Gastroesophageal sphincter (tissue), 4 donors: ENCODE data around the gene ATP5MG. TPM values are rescaled to one million over a fixed set of nuclear protein-coding genes. Genes with fewer than 3 reads are reported as not detected.

Experiments
- ATAC-seq: fragments of 150-250 bp; one replicate; pipeline ENCODE4 v1.9.1; 2016; ENCODE audit warnings: mild to moderate bottlenecking, moderate library complexity
- H3K27ac ChIP-seq, 4 donors: fragments of 200-600 bp; sonication (generic) in 3 of 4; 1 replicate in 3 of 4; 2 replicates in 1 of 4; pipeline ENCODE4 v1.5.1; 2016 to 2019
- H3K27me3 ChIP-seq: fragments of 200-600 bp; sonication (generic); one replicate; pipeline ENCODE4 v1.5.1; 2019
- H3K36me3 ChIP-seq, 2 donors: fragments of 200-600 bp; sonication (generic); one replicate each; pipeline ENCODE4 v1.5.1; 2019; ENCODE audit warnings: control low read depth in 1 of 2
- H3K4me1 ChIP-seq, 3 donors: fragments of 200-600 bp; sonication (generic); 1 replicate in 2 of 3; 2 replicates in 1 of 3; pipeline ENCODE4 v1.5.1; 2016 to 2019; ENCODE audit warnings: control low read depth in 2 of 3
- H3K4me3 ChIP-seq, 2 donors: fragments of 200-600 bp; sonication (generic); one replicate each; pipeline ENCODE4 v1.5.1; 2019; ENCODE audit warnings: mild to moderate bottlenecking in 1 of 2, moderate library complexity in 1 of 2
- H3K9me3 ChIP-seq, 3 donors: fragments of 200-600 bp; sonication (generic); one replicate each; pipeline ENCODE4 v1.5.1; 2017 to 2019; ENCODE audit warnings: control low read depth in 2 of 3
- EP300 ChIP-seq: sonication (generic); formaldehyde crosslinking; IDR thresholded peaks from one replicate; pipeline ENCODE4 v1.6.1; 2017; ENCODE audit warnings: antibody characterized with exemption, mild to moderate bottlenecking
- POLR2A ChIP-seq, 2 donors: fragments of 450-650 bp; IDR thresholded peaks; one replicate each; pipeline ENCODE4 v1.6.1; 2017; ENCODE audit warnings: antibody characterized with exemption in 2 of 2, mild to moderate bottlenecking in 2 of 2, moderate library complexity in 1 of 2
- POLR2AphosphoS5 ChIP-seq: sonication (generic); formaldehyde crosslinking; IDR thresholded peaks from one replicate; pipeline ENCODE4 v1.6.1; 2017; ENCODE audit warnings: antibody characterized with exemption
- WGBS, 2 donors: methylation state at CpG; one replicate each; pipeline ENCODE4 v1.1.5; 2018; ENCODE audit warnings: low coverage in 1 of 2; 5-methylcytosine and 5-hydroxymethylcytosine counted together
- total RNA-seq, 4 donors: library from RNA; depleted of rRNA; stranded (reverse); fragments of >200 nt; gene quantifications; one replicate each; pipeline ENCODE4 v1.1.0, GENCODE V29; 2016
- TF ChIP-seq, protein P1 (sequence below), 4 experiments: fragments of 200-600 bp in 2 of 4; fragments of 450-650 bp in 2 of 4; sonication (generic) in 1 of 4; IDR thresholded peaks; one replicate each; pipeline ENCODE4 v1.5.1; 2017 to 2019; ENCODE audit warnings: antibody characterized with exemption in 4 of 4, mild to moderate bottlenecking in 2 of 4, moderate library complexity in 2 of 4

The ATP5MG gene
- total RNA-seq, 4 donors from 2014 or later, result 59.8 to 79.4 (median 70.2) TPM

DNA sequence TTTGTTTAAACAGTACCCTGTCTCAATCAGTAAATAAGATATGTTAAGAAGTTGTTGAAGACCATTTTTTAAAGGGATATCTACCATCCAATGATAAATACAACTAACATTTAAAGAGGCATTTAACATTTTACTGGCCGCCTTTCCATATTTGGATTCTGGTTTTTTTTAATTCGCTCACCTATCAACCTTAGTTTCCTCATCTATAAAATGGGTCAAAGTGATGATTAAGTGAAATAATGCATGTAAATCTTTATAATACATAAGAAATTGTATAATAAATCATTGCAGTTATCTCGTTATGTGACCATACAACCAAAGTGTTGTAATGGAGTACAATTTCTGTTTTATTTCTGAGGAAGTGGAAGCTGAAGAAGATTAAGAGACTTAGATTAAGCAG, 17.7 kb upstream of the ATP5MG start:
- Histone ChIP-seq H3K36me3 (peaks cover 26 to 100% of the 10 kb centered on the region in 2 donors), H3K4me3 (no peak overlapping the region), H3K27me3 (no peaks in the 10 kb centered on the region), H3K9me3 (no peaks in the 10 kb centered on the region), H3K27ac (no peak overlapping the region), H3K4me1 (no peaks in the 10 kb centered on the region)
- TF ChIP-seq EP300 (no peak), POLR2AphosphoS5 (no peak), POLR2A (IDR thresholded peaks at IDR 0.05) (no peak)
- TF ChIP-seq, protein P1, sequence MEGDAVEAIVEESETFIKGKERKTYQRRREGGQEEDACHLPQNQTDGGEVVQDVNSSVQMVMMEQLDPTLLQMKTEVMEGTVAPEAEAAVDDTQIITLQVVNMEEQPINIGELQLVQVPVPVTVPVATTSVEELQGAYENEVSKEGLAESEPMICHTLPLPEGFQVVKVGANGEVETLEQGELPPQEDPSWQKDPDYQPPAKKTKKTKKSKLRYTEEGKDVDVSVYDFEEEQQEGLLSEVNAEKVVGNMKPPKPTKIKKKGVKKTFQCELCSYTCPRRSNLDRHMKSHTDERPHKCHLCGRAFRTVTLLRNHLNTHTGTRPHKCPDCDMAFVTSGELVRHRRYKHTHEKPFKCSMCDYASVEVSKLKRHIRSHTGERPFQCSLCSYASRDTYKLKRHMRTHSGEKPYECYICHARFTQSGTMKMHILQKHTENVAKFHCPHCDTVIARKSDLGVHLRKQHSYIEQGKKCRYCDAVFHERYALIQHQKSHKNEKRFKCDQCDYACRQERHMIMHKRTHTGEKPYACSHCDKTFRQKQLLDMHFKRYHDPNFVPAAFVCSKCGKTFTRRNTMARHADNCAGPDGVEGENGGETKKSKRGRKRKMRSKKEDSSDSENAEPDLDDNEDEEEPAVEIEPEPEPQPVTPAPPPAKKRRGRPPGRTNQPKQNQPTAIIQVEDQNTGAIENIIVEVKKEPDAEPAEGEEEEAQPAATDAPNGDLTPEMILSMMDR (IDR thresholded peaks at IDR 0.05), result no peak
- WGBS, 2 donors, result 87 to 88% methylated on average over 3 of the region's 3 CpGs
- no peak for ATAC-seq

DNA sequence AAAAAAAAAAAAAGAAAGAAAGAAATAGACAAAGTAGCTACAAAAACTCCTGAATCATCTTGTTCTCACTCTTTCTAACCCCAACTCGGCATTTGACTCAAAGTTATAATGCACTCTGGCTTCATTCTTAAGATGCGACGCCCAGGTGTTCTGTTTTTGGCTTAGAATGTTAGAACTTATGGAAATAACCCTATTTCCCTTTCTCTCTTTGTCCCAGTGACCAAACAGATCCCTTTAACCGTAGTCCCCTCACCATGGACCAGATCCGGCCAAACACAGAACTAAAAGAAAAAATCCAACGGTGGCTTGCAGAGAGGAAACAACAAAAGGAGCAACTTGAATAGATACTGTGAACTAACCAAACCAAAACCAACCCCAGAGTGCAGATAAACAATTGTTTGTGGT, 5.3 kb upstream of the ATP5MG start:
- TF ChIP-seq, protein P1 (IDR thresholded peaks at IDR 0.05), result no peak
- TF ChIP-seq EP300 (no peak), POLR2A (IDR thresholded peaks at IDR 0.05) (no peak), POLR2AphosphoS5 (no peak)
- peaks cover 0 to 76% of the 10 kb centered on the region in 2 donors for H3K36me3 ChIP-seq
- ATAC-seq, result no peak

GRCh38 chr11:118397448-118397847, 4.0 kb upstream of the ATP5MG start:
- peaks cover 0 to 63% of the 10 kb centered on the region in 2 donors for H3K36me3 ChIP-seq

More for the DNA sequence above, 5.3 kb upstream of the ATP5MG start:
- H3K4me3 ChIP-seq, result no peak overlapping the region
- peaks cover 3 to 7% (median 4%) of the 10 kb centered on the region in 3 donors for H3K4me1 ChIP-seq
- H3K27ac ChIP-seq, result no peak overlapping the region
- no peaks in the 10 kb centered on the region for H3K27me3 ChIP-seq
- 77 to 84% methylated on average over 6 of the region's 6 CpGs for WGBS, 2 donors
- H3K9me3 ChIP-seq, result no peaks in the 10 kb centered on the region

GRCh38 chr11:118398791-118399559, 2.4 kb upstream of the ATP5MG start:
- Histone ChIP-seq H3K4me1 (peaks cover 3 to 24% (median 13%) of the 10 kb centered on the region in 3 donors), H3K27ac (no peak overlapping the region), H3K36me3 (peaks cover 0 to 48% of the 10 kb centered on the region in 2 donors), H3K4me3 (no peak overlapping the region), H3K27me3 (no peaks in the 10 kb centered on the region), H3K9me3 (no peaks in the 10 kb centered on the region)
- ATAC-seq, result no peak
- WGBS, 2 donors, result 50 to 54% methylated on average over 1 to 3 of the region's 3 CpGs
- no peak for TF ChIP-seq POLR2A (IDR thresholded peaks at IDR 0.05)
- no peak for TF ChIP-seq POLR2AphosphoS5
- TF ChIP-seq, protein P1 (IDR thresholded peaks at IDR 0.05), result no peak
- TF ChIP-seq EP300, result no peak

More at GRCh38 chr11:118397448-118397847, 4.0 kb upstream of the ATP5MG start:
- TF ChIP-seq, protein P1 (IDR thresholded peaks at IDR 0.05), result no peak
- TF ChIP-seq EP300, result no peak
- no peak for TF ChIP-seq POLR2AphosphoS5
- no peak for TF ChIP-seq POLR2A (IDR thresholded peaks at IDR 0.05)
- Histone ChIP-seq H3K9me3 (no peaks in the 10 kb centered on the region), H3K27me3 (no peaks in the 10 kb centered on the region), H3K4me3 (no peak overlapping the region), H3K4me1 (peaks cover 3 to 9% (median 4%) of the 10 kb centered on the region in 3 donors), H3K27ac (no peak overlapping the region)
- no peak for ATAC-seq
